ENCODE data around the gene LRG1.
A peak's percentile ranks its signal among the peaks of the same experiment; 100 is the strongest.
"Not testable (repeated sequence)": the region's sequence is repeated elsewhere in the genome, so short reads cannot be mapped to it uniquely, and the experiment has no call there.

The LRG1 gene

DNA sequence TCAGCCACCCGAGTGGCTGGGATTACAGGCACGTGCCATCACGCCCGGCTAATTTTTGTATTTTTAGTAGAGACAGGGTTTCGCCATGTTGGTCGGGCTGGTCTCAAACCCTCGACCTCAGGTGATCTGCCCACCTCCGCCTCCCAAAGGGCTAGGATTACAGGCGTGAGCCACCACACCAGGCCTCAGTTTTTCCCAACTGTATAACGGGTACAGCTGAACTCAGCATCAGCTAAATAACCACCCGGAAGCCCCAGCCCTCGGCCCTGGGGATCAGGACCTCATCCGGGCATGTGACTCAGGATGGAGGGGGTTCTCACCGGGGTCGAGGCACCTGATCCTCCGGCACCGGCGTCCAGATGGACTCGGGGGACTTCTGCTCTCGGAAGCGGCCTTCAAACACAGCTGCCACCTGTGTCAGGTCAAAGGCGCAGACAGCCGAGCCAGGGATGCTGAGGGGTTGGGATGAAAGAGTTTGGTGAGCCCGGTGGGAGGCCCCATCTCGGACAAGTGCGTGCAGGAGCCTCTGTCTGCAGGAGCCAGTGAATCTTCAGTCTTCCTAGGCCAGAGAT is 10.7 kb upstream of the LRG1 start:
- Histone ChIP-seq H3K9me3 (ENCODE audit: control insufficient read depth in 2 of 2, low read length in 2 of 2) (no peaks in the 10 kb centered on the region), H3K9ac (ENCODE audit: low read depth in 1 of 2, low read length in 2 of 2) (no peak overlapping the region), H3K36me3 (ENCODE audit: control insufficient read depth in 2 of 2, insufficient read depth in 2 of 2, low read length in 2 of 2) (no peaks in the 10 kb centered on the region), H3K27me3 (ENCODE audit: control insufficient read depth in 2 of 2, insufficient read depth in 2 of 2, low read length in 2 of 2) (peaks cover 0 to 8% of the 10 kb centered on the region in 2 donors), H3K4me1 (ENCODE audit: control insufficient read depth in 2 of 2, insufficient read depth in 2 of 2, low read length in 2 of 2) (peaks cover 0 to 3% of the 10 kb centered on the region in 2 donors), H3K4me3 (ENCODE audit: low read length in 2 of 2) (no peak overlapping the region), H3K27ac (ENCODE audit: low read depth in 2 of 2, low read length in 2 of 2) (no peak overlapping the region)

DNA sequence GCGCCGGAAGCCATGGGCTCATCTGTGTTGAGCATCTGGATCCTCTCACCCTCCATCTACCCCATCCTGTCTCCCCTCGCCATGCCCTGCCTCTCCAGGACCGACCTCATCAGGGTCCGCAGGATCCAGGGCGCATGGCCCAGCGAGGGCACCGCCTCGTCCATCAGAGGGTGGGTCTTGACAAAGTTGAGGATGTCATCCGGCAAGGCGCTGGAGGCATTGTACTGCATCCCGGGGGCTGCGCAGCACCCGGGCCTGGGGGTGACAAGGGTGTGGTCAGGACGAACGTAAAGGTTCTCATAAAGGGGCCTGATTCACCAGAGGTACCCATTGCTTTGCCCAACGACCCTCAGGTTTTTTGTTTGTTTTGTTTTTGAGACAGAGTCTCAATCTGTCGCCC is 10.2 kb upstream of the LRG1 start:
- Histone ChIP-seq H3K4me1 (ENCODE audit: control insufficient read depth in 2 of 2, insufficient read depth in 2 of 2, low read length in 2 of 2) (peaks cover 0 to 3% of the 10 kb centered on the region in 2 donors), H3K27ac (ENCODE audit: low read depth in 2 of 2, low read length in 2 of 2) (no peak overlapping the region), H3K4me3 (ENCODE audit: low read length in 2 of 2) (no peak overlapping the region), H3K9ac (ENCODE audit: low read depth in 1 of 2, low read length in 2 of 2) (no peak overlapping the region), H3K9me3 (ENCODE audit: control insufficient read depth in 2 of 2, low read length in 2 of 2) (no peaks in the 10 kb centered on the region), H3K27me3 (ENCODE audit: control insufficient read depth in 2 of 2, insufficient read depth in 2 of 2, low read length in 2 of 2) (peaks cover 0 to 8% of the 10 kb centered on the region in 2 donors), H3K36me3 (ENCODE audit: control insufficient read depth in 2 of 2, insufficient read depth in 2 of 2, low read length in 2 of 2) (no peaks in the 10 kb centered on the region)

DNA sequence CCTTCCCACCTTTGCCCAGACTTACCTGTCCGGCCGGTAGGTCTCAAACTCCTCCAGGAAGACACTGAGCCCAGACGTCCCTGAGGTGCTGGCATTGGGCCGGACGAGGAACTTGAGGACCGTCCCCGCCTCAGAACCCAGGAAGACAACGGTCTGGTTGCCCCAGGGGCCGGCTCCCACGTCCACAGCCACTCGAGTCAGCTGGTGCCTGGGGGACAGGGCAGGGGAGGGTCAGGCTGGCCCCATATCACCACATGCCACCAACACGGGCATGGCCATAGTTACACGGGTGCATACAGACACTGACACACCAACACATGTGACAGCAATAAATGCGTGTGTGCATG is 8.4 kb upstream of the LRG1 start:
- no peak overlapping the region for H3K9ac ChIP-seq (ENCODE audit: low read depth in 1 of 2, low read length in 2 of 2)
- H3K36me3 ChIP-seq (ENCODE audit: control insufficient read depth in 2 of 2, insufficient read depth in 2 of 2, low read length in 2 of 2): no peaks in the 10 kb centered on the region
- H3K4me3 ChIP-seq (ENCODE audit: low read length in 2 of 2): no peak overlapping the region
- no peaks in the 10 kb centered on the region for H3K9me3 ChIP-seq (ENCODE audit: control insufficient read depth in 2 of 2, low read length in 2 of 2)
- no peak overlapping the region for H3K27ac ChIP-seq (ENCODE audit: low read depth in 2 of 2, low read length in 2 of 2)
- peaks cover 0 to 8% of the 10 kb centered on the region in 2 donors for H3K27me3 ChIP-seq (ENCODE audit: control insufficient read depth in 2 of 2, insufficient read depth in 2 of 2, low read length in 2 of 2)
- H3K4me1 ChIP-seq (ENCODE audit: control insufficient read depth in 2 of 2, insufficient read depth in 2 of 2, low read length in 2 of 2): peaks cover 0 to 3% of the 10 kb centered on the region in 2 donors

DNA sequence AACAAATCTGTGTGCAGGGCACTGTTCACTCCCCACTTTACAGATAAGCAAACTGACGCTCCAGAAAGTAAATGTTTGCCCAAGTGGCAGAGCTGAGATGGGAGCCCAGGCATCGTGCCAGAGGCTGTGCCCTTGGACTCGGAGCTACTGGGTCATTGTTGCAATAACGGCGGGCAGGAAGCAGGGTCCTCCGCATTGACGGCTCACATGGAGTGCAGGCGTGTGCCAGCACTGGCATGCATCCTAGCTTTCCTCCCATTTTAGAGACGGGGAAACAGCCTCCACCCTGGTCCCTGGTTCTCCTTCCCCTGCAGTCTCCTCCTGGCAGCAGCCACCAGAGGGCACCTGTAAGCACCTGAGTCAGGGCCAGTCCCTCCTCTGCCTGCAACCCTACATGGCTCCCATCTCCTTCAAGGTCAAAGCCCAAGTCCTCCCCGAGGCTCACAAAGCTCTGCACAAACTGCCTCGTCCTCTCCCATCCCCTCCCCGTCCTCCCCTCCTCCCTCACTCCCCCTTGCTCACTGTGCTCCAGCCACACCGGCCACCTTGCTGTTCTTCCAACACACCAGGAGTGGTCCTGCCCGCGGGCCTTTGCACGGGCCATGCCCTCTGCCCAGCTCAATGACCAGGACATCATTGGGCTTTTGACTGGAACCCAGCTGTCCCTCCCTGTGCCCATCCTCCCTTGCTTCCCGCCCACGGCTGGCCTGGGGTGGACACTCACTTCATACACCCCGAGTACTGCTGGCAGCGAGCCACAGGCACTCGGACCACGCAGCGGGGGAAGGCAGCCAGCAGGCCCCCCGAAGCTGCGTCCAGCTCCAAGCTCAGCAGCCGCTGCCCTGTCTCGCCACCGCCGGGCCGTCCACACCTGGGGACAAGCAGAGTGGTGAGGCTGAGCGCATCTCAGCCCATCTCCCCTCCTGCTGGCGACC is 7.7 kb upstream of the LRG1 start:
- H3K9ac ChIP-seq (ENCODE audit: low read depth in 1 of 2, low read length in 2 of 2): no peak overlapping the region
- no peak overlapping the region for H3K4me3 ChIP-seq (ENCODE audit: low read length in 2 of 2)
- no peak overlapping the region for H3K27ac ChIP-seq (ENCODE audit: low read depth in 2 of 2, low read length in 2 of 2)
- H3K4me1 ChIP-seq (ENCODE audit: control insufficient read depth in 2 of 2, insufficient read depth in 2 of 2, low read length in 2 of 2): peaks cover 0 to 3% of the 10 kb centered on the region in 2 donors
- no peaks in the 10 kb centered on the region for H3K36me3 ChIP-seq (ENCODE audit: control insufficient read depth in 2 of 2, insufficient read depth in 2 of 2, low read length in 2 of 2)
- no peaks in the 10 kb centered on the region for H3K9me3 ChIP-seq (ENCODE audit: control insufficient read depth in 2 of 2, low read length in 2 of 2)
- peaks cover 0 to 8% of the 10 kb centered on the region in 2 donors for H3K27me3 ChIP-seq (ENCODE audit: control insufficient read depth in 2 of 2, insufficient read depth in 2 of 2, low read length in 2 of 2)

DNA sequence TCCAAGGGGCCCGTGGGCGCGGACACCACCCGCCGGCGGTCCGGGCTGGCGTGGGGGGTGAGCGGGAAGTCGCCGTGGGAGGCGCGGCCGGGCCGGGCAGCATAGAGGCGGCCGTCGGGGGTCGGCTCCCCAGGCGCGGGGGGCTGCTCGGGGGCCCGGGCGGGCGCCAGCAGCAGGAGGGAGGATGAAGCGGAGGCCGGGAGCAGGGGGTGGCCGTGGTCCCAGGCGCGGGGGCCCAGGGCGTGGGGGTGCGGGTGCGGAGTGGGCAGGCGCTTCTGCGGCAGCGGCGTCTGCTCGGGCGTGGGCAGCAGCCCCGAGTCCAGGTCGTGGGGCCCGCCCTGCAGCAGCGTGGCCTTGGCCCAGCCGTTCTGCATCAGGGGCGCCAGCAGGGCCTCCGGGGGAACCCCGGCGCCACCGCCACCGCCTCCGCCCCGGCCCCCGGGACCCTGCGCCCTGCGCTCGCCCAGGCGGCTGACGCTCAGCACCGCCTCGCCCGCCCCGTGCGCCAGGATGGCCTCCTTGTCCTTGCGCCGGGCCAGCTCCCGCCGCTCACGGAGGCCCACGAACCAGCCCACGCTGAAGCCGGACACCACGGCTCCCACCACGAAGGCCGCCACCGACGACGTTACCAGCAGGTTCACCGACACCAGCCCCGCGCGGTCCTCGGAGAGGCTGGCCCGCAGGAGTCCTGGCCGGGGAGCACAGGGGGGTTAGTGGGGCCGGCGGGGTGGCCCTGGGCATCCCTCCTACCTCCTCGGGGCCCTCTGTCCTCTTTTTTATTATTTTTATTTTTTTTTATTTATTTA is 4.2 kb upstream of the LRG1 start:
- Histone ChIP-seq H3K4me1 (ENCODE audit: control insufficient read depth in 2 of 2, insufficient read depth in 2 of 2, low read length in 2 of 2) (peaks cover 7% of the 10 kb centered on the region in 2 donors), H3K36me3 (ENCODE audit: control insufficient read depth in 2 of 2, insufficient read depth in 2 of 2, low read length in 2 of 2) (no peaks in the 10 kb centered on the region), H3K27me3 (ENCODE audit: control insufficient read depth in 2 of 2, insufficient read depth in 2 of 2, low read length in 2 of 2) (no peaks in the 10 kb centered on the region), H3K27ac (ENCODE audit: low read depth in 2 of 2, low read length in 2 of 2) (no peak overlapping the region), H3K4me3 (ENCODE audit: low read length in 2 of 2) (no peak overlapping the region), H3K9ac (ENCODE audit: low read depth in 1 of 2, low read length in 2 of 2) (no peak overlapping the region), H3K9me3 (ENCODE audit: control insufficient read depth in 2 of 2, low read length in 2 of 2) (no peaks in the 10 kb centered on the region)

DNA sequence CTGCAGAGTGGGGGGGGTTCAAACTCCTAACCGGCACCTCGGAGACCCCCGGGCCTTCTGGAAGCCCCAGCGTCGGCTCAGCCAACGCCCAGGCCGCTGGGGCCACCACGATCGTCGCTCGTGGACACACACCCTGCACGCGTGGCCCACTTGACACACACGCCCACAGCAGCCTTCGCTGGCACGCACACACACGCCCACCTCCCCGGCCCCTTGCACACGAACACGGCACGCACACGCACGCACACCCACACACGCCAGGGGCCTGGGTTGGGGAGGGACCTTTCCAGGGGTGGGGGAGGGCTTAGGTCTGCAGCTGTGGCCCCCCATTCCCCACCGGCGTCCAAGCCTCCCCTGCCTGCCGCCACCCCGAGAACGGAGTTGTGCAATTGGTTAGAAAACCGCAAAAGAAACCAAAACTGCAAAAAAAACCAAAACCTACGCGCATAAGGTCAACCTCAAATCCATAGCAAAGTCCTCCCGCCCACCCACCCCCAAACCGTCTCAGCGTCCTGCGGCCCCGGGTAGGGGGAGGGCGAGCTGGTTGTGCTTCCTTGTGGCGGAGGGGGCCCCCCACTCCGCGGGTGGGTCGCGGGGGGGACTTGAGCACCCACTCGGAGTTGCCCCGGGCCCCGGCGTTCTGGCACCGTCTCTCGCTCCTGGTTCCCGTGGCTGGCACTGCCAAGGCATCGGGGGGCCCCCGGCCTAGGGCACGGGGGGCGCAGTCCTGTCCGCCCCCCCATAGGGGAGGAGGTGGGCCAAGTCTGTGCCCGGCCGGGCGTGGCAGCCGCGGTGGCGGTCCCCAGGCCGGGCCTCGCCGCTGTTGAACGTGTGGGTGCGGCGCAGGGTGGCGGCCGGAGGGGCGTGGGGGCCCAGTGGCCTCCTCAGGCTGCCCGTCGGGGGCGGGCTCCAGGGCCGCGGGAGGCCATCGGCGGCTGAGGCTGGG is 3.3 kb upstream of the LRG1 start:
- H3K27ac ChIP-seq (ENCODE audit: low read depth in 2 of 2, low read length in 2 of 2): no peak overlapping the region
- H3K9ac ChIP-seq (ENCODE audit: low read depth in 1 of 2, low read length in 2 of 2): no peak overlapping the region
- peaks cover 7% of the 10 kb centered on the region in 2 donors for H3K4me1 ChIP-seq (ENCODE audit: control insufficient read depth in 2 of 2, insufficient read depth in 2 of 2, low read length in 2 of 2)
- H3K9me3 ChIP-seq (ENCODE audit: control insufficient read depth in 2 of 2, low read length in 2 of 2): no peaks in the 10 kb centered on the region
- no peak overlapping the region for H3K4me3 ChIP-seq (ENCODE audit: low read length in 2 of 2)
- no peaks in the 10 kb centered on the region for H3K36me3 ChIP-seq (ENCODE audit: control insufficient read depth in 2 of 2, insufficient read depth in 2 of 2, low read length in 2 of 2)
- no peaks in the 10 kb centered on the region for H3K27me3 ChIP-seq (ENCODE audit: control insufficient read depth in 2 of 2, insufficient read depth in 2 of 2, low read length in 2 of 2)

DNA sequence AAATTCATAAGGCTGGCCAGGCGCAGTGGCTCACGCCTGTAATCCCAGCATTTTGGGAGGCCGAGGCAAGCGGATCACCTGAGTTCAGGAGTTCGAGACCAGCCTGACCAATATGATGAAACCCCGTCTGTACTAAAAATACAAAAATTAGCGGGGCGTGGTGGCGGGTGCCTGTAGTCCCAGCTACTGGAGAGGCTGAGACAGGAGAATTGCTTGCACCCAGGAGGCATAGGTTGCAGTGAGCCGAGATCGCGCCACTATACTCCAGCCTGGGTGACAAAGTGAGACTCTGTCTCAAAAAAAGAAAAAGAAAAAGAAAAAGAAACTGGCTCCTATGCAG is 1.9 kb upstream of the LRG1 start:
- H3K27me3 ChIP-seq (ENCODE audit: control insufficient read depth in 2 of 2, insufficient read depth in 2 of 2, low read length in 2 of 2); H3K36me3 ChIP-seq (ENCODE audit: control insufficient read depth in 2 of 2, insufficient read depth in 2 of 2, low read length in 2 of 2); H3K9ac ChIP-seq (ENCODE audit: low read depth in 1 of 2, low read length in 2 of 2); H3K9me3 ChIP-seq (ENCODE audit: control insufficient read depth in 2 of 2, low read length in 2 of 2); H3K27ac ChIP-seq (ENCODE audit: low read depth in 2 of 2, low read length in 2 of 2); H3K4me3 ChIP-seq (ENCODE audit: low read length in 2 of 2); H3K4me1 ChIP-seq (ENCODE audit: control insufficient read depth in 2 of 2, insufficient read depth in 2 of 2, low read length in 2 of 2): not testable (repeated sequence)

DNA sequence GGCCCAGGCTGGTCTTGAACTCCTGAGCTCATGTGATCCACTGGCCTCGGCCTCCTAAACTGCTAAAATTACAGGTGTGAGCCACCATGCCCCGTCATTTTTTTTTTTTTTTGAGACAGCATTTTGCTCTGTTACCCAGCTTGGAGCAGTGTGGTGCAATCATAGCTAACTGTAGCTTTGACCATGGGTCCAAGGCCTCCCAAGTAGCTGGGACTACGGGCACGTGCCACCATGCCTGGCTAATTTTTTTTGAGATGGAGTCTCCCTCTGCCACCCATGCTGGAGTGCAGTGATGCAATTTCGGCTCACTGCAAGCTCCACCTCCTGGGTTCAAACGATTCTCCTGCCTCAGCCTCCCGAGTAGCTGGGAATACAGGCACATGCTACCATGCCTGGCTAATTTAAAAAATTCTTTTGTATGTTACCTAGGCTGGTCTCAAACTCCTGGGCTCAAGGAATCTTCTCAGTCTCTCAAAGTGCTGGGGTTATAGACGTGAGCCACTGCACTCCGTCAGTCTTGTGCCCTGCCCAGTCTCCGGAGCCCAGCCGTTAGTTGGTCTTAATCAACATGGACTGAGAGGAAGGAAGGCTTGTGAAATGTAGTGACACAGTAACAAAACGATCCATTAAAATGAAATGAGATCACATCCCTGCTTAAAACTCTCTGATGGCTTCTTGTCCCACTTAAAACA is 1.4 kb upstream of the LRG1 start:
- no peak overlapping the region for H3K9ac ChIP-seq (ENCODE audit: low read depth in 1 of 2, low read length in 2 of 2)
- H3K36me3 ChIP-seq (ENCODE audit: control insufficient read depth in 2 of 2, insufficient read depth in 2 of 2, low read length in 2 of 2): no peaks in the 10 kb centered on the region
- H3K9me3 ChIP-seq (ENCODE audit: control insufficient read depth in 2 of 2, low read length in 2 of 2): no peaks in the 10 kb centered on the region
- no peak overlapping the region for H3K27ac ChIP-seq (ENCODE audit: low read depth in 2 of 2, low read length in 2 of 2)
- no peak overlapping the region for H3K4me3 ChIP-seq (ENCODE audit: low read length in 2 of 2)
- H3K27me3 ChIP-seq (ENCODE audit: control insufficient read depth in 2 of 2, insufficient read depth in 2 of 2, low read length in 2 of 2): no peaks in the 10 kb centered on the region
- peaks cover 4 to 7% of the 10 kb centered on the region in 2 donors for H3K4me1 ChIP-seq (ENCODE audit: control insufficient read depth in 2 of 2, insufficient read depth in 2 of 2, low read length in 2 of 2)

DNA sequence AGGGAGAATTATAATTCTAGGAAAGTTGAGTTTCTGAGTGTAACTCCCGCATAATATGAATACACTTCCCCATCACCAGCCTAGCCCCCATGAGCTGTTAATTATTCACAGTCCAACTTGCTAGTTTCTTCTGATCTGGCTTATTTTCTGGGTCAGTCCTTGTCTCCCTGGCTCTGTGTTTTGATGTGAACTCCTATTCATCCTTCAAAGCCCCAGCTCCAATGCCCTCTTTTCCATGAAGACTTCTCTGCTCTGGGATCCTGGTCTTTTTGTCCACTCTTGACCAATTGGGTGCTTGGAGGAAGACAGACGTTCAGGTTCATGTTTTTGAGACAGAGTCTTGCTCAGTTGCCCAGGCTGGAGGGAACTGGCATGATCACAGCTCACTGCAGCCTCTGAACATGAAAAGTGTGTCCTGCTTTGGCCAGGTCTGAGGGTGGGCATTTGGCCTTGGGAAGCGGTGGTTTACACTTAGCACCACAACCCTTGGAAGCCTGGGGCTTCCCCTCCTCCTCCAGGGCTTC is 605 bp downstream of the LRG1 start:
- Histone ChIP-seq H3K4me1 (ENCODE audit: control insufficient read depth in 2 of 2, insufficient read depth in 2 of 2, low read length in 2 of 2) (peaks cover 10 to 11% of the 10 kb centered on the region in 2 donors), H3K36me3 (ENCODE audit: control insufficient read depth in 2 of 2, insufficient read depth in 2 of 2, low read length in 2 of 2) (no peaks in the 10 kb centered on the region), H3K9ac (ENCODE audit: low read depth in 1 of 2, low read length in 2 of 2) (peak overlapping the region in 1 of 2 donors; percentile 61), H3K27me3 (ENCODE audit: control insufficient read depth in 2 of 2, insufficient read depth in 2 of 2, low read length in 2 of 2) (peaks cover 0 to 5% of the 10 kb centered on the region in 2 donors), H3K27ac (ENCODE audit: low read depth in 2 of 2, low read length in 2 of 2) (peak overlapping the region in 1 of 2 donors; percentile 69), H3K4me3 (ENCODE audit: low read length in 2 of 2) (peak overlapping the region; percentile 56 to 74), H3K9me3 (ENCODE audit: control insufficient read depth in 2 of 2, low read length in 2 of 2) (no peaks in the 10 kb centered on the region)

Measured in mucosa of rectum (tissue), 2 donors.